Stimulated activated CD4-positive, alpha-beta T cell treated with anti-CD3 and anti-CD28 coated beads, Interleukin-1b, Interleukin-23, amount 100 ng/mL, for 4 hours (primary cell): Measurements from ENCODE around the gene ANO2.
"Not testable (repeated sequence)": the region's sequence is repeated elsewhere in the genome, so short reads cannot be mapped to it uniquely, and the experiment has no call there.

ENCODE experiments used
- DNase-seq, 2 donors: peaks; one replicate each; pipeline ENCODE4 v3.0.0-alpha.2; 2020; ENCODE audit warnings: low read depth in 2 of 2

ANO2 gene

DNA sequence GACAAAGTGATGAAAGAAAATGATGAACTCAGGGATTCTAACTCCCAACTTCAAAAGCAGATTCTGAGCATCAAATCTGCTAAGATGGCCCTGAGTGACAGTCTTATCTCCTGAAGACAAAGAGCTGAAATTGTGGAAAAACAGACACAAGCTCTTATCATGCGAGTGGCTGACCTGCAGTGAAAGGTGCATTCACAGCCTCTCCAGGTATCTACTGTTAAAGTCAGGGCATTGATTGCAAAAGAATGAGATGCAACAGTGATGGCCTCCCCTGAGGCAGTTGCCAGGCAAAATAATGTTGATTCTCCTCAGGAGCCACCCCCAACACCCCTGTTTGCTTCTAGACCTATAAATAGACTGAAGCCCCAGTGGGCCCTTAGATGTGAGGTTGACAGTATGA, 126.2 kb downstream of the ANO2 start:
- not testable (repeated sequence) for DNase-seq

DNA sequence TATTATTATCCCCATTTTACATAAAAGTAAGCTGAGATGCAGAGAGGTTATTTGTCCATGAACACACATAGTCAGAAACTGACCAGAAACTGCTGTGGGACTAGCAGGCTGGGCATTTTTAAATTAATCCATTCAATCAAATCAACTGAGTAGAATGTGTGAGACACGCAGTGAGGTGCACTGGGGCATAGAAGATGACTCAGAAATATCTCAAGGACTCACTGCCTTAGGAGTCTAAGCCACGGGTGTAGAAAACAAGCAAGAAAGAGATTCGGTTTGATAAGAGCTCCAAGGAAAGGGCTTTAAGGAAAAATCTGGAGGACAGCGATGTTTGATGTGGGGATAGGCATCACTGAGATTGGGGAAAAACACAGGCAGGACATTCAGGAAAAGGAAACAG, 127.8 kb downstream of the ANO2 start:
- no peak for DNase-seq

- no peak for DNase-seq
Observed at GRCh38 chr12:5809586-5809985, 135.5 kb downstream of the ANO2 start.

DNA sequence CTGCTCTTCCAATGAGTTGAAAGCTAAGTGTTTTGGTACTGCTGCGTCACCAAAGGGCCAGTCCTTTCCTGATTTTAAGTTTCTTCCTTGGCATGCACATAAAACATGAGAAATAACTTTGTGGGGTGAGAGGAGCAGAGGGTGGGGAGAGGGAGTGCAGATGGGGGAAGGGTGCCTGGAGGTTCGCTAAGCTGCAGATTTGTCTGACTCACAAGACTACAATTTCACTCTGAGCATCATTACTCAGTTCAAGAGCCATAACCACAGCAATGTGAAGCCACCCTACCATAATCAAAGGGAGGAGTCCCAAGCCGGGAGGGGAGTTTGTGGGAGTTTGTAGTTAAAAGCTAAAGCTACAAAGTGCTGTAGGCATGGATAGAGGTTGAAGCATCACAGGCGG, 136.1 kb downstream of the ANO2 start:
- DNase-seq: no peak

- no peak for DNase-seq
Observed at GRCh38 chr12:5807514-5808219, 137.4 kb downstream of the ANO2 start.

- DNase-seq: no peak
Observed at GRCh38 chr12:5807090-5807414, 138.0 kb downstream of the ANO2 start.

DNA sequence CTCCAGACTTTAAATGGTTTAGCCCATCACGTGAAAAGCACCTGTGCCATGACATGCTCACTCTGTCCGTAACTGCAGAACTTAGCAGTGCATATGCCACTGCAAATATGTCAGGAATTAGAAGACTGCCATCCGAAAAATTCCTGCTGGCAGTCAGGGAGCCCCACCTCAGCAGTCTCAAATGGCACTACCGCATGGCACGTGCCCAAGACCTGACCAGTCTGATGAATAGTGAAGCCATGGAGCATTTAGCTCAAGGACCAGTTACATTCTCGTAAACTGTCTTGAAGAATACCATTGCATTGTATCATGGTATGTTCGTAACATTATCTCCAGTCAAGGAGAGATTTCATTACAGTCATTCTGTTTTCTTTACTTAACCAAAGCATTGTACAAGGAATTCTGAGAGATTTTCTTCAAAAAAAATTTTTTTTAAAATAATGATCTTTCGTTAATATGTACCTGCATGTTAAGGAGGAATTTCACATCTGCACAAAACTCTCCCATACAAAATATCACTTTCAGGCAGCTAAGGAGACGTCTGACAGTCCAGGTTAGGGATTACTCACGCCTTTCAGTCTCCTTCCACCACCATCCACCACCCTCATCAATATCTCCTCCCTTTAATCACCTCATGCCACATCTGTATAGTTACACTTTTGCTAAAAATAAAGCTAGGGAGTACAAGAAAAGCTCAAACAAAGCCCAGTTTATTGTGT, 138.5 kb downstream of the ANO2 start:
- DNase-seq: no peak

GRCh38 chr12:5803532-5803931, 141.5 kb downstream of the ANO2 start:
- no peak for DNase-seq

DNA sequence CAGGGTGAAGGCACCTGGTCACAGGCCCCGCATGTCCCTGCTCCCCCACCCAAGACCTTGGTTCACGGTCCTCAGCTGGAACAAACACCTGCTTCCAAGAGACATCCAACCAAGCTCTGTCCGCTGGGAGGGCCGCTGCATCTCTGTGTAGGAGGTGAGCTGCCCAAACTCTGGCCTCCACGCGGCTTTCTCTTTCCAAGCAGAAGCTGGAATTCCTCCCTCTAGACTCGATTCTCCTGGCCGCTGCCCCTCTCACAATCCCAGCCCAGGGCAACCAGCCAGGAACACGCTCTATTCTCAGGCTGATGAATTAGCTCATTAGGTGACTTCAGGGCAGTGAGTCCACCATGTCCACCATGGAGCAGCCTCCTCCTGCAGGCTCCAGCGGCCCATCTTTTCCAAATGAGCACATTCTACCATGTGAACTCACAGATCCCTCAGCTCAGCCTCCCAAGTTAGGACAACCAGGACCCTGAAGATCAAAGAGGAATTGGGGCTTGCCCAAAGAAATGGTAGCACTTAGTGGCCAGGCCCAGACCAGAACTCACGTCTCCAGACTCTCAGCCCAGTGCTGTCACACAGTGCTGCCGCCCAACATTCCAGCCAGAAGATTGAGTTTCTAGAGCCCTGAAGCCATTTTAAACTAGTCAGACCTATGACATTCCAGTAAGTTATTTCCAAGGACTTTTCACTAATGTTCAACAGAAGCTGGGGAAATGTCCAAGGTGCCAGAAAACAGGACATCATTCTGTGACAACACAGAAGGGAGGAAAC, 146.6 kb downstream of the ANO2 start:
- no peak for DNase-seq

GRCh38 chr12:5797661-5798060, 147.4 kb downstream of the ANO2 start:
- no peak for DNase-seq

- DNase-seq: no peak
Observed at GRCh38 chr12:5796959-5797225, 148.2 kb downstream of the ANO2 start.

DNA sequence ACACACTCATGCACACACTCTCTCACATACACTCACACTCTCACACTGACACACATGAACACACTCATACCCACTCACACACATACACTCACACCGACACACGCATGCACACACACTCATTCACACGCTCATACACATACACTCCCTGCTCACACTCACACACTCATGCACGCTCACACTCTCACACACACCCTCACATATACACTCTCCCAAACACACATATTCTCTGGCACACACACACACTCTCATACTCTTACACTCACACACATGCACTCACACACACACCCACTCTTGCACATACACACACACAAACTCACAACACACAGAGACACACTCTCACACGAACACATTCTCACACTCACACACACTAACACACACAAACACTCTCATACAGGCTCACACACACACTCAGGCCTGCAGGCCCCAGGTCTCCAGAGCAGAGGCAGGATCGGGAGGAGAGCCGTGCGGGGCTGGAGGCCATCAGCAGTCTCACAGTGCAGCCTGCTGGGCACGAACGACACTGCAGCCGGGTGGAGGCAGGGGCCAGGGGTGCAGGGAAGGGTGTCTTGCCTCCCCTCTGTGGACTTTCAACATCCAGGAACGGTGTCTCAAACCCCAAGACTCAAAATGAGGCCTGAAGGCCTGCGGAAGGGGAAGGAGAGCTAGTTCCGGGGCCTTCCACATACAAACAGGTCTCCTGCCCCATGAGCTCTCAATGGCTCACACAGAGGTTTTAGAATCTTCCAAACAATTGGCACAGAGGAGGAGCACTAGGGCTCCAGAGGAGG, 148.7 kb downstream of the ANO2 start:
- no peak for DNase-seq

DNA sequence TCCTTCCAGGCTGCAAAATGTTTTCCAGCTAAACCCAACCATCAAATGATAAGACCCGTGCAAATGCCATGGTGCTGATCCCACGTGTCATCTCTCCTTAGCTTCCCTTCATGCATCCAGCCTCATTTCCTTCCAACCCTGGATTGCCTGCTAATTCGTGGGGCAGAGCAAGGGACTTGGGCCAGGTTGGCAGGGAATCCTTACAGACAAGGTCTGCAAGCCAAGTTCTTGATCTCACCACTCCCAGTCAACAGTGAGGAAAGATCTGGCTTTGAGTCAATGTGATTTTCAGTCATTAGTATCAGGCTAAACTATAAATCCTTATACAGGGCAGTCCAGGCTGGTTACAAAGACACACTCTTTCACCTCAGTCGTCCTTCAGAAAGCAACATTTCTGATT, 150.9 kb downstream of the ANO2 start:
- no peak for DNase-seq

GRCh38 chr12:5792343-5792742, 152.7 kb downstream of the ANO2 start:
- DNase-seq: no peak

GRCh38 chr12:5789469-5789968, 155.5 kb downstream of the ANO2 start:
- DNase-seq: no peak

GRCh38 chr12:5787828-5788227, 157.2 kb downstream of the ANO2 start:
- DNase-seq: no peak

DNA sequence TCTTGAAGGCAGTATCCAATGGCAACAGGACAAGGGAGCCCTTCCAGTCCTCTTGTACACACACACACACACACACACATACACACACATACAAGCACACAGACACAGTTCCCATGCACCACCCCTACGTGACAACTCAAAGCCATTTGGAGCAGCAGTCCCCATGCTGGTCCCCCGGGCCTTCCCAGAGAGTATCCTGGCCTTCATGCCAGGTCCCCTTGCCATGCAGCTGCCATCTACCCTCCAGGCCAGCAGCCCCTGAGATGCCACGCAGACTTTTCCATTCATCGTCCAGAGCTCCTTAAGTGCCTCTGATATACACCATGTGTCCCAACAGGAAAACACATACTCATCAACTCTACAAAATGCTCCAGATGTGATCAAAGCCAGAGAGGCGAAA, 159.5 kb downstream of the ANO2 start:
- no peak for DNase-seq

DNA sequence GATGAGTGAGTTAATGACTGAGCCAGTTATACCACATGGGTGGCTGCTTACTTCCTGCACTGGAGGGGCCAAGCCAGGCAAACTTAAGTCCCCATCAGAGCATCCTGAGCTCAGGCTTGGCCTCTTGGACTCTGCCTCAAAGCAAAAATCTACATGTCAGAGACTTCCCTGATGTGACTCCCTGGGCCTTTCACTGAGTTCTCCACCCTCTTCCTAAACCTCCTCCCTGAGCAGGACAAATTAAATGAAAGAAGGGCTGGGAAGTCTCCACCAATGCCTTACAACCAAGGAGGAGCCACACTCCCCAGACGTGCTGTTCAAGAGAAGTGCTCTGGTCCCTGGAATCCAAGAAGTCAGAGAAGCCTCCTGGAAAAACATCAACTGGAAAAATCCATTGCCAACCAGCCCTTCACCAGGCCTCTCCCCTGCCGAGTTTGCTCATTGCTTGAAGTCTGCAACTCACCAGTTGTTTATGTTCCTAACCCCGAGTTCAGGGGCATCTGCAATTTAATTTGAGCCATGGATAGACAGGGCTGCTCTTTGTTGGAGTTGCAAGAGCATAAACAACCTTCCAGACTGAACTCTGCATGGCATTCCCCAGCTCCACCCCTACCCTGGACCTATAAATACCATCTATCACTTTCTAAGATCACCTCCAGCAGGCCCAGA, 160.5 kb downstream of the ANO2 start:
- no peak for DNase-seq

GRCh38 chr12:5783289-5783920, 161.7 kb downstream of the ANO2 start:
- DNase-seq: no peak

GRCh38 chr12:5780536-5780935, 164.5 kb downstream of the ANO2 start:
- DNase-seq: no peak

DNA sequence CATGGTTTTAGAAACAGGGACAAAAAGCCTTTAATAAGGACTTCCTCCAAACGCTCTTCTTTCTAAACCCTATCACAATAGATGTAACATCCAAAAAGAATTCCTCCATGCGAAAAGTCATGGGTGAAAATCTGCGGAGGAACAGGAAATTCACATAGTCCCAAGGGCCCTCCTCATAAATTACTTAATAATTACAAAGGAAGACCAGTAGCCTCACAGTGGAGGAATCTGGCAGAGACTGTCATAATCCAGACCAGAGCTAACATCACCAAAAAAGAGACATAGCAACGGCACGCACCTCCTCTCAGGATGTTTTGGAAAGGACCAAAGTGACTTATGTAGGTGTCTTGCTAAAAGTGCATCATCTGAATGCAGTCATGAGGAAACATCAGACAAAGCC, 165.7 kb downstream of the ANO2 start:
- no peak for DNase-seq
